AG09309 (cell line): Measurements from ENCODE around the gene SELENBP1.

Source experiments
- DNase-seq: peaks from one replicate; pipeline ENCODE4 v3.0.0-alpha.2; 2010; ENCODE audit warnings: low read depth
- H3K4me3 ChIP-seq: 2 replicates; pipeline ENCODE4 v1.5.1; 2011; ENCODE audit warnings: mild to moderate bottlenecking, low read depth, low read length, moderate library complexity; ENCODE audit not compliant: control insufficient read depth
- TF ChIP-seq, protein P1 (sequence below): IDR thresholded peaks from 2 replicates; pipeline ENCODE4 v1.5.1; 2011; ENCODE audit warnings: mild to moderate bottlenecking, low read depth, low read length, inconsistent platforms; ENCODE audit not compliant: insufficient read depth, control insufficient read depth; ENCODE audit errors: missing control alignments

Gene SELENBP1

DNA sequence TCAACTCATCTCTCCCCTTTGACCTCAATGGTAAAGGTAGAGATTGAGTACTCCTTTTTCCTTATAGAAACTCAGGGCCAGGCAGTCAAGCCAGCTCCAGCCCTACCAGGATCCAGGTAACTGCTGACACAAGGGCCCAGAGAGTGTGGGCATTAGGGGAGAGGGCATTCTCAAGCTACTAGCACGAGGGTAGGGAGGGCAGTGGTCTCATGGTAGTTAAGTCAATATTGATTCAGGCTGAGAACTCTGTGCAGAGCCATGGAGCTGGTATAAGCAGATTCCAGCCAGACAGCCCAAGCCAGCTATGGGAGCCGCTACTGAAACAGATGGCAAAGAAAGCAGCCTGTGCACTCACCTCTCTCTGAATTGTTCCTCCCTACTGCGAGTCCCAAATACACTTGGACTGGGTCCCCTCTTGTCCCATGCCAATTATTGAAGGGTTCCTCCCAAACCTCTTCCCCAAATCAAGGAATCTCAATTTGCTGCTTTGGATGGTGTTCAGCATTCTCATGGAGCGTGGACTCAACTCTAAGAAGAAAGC, 48.0 kb downstream of the SELENBP1 start:
- DNase-seq, result no peak
- no peak overlapping the region for H3K4me3 ChIP-seq
- TF ChIP-seq, protein P1, sequence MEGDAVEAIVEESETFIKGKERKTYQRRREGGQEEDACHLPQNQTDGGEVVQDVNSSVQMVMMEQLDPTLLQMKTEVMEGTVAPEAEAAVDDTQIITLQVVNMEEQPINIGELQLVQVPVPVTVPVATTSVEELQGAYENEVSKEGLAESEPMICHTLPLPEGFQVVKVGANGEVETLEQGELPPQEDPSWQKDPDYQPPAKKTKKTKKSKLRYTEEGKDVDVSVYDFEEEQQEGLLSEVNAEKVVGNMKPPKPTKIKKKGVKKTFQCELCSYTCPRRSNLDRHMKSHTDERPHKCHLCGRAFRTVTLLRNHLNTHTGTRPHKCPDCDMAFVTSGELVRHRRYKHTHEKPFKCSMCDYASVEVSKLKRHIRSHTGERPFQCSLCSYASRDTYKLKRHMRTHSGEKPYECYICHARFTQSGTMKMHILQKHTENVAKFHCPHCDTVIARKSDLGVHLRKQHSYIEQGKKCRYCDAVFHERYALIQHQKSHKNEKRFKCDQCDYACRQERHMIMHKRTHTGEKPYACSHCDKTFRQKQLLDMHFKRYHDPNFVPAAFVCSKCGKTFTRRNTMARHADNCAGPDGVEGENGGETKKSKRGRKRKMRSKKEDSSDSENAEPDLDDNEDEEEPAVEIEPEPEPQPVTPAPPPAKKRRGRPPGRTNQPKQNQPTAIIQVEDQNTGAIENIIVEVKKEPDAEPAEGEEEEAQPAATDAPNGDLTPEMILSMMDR, result no peak

DNA sequence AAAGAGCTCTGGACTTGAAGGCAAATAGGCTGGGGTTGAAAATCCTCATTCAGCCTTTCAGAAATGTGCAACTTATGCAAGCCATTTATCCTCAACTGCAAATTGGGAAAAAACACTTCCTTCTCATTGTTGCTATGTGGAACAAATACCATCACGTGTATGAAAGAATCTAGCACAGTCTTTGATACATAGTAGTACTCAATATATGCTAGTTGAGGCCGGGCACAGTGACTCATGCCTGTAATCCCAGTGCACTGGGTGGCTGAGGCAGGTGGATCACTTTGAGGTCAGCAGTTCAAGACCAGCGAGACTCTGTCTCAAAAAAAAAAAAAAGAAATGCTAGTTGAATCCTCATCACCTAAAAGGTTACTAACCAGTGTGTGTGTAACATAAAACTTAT, 53.5 kb downstream of the SELENBP1 start:
- TF ChIP-seq, protein P1, result no peak
- H3K4me3 ChIP-seq, result no peak overlapping the region
- DNase-seq, result no peak

DNA sequence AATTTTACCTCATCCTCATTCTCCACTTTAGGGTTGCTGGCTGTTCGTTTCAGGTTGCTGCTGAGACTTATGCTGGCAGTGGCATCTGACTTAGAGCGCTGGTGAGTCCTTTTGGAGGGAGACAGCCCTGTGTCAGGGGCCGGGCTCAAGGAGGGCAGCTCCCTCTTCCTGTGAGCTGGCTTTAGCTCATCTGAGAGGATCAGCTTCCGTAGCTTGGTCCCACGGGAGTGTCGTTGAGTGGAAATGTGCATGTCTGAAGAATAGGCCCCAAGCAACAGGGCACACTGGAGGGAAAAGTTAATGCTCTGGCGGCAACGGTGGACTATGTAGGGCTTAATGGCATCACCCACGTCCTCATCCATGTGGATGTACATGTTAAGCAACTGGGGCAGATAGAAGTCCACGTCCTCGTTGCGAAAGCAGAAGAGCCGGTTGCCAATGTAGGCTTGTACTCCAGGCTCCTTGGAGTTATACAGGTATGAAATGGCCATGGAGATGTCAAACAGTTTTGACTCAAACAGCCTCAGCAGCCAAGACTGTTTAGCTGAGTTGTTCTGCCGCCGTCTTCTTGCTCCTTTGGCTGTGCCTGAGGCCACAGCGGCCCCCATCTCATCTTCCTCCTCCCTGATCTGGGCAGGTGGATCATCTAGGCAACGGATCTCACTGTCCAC, 56.8 kb downstream of the SELENBP1 start:
- no peak overlapping the region for H3K4me3 ChIP-seq
- TF ChIP-seq, protein P1, result no peak
- no peak for DNase-seq
